Stimulated activated CD4-positive, alpha-beta T cell treated with anti-CD3 and anti-CD28 coated beads, Interleukin-1b, Interleukin-23, amount 100 ng/mL, for 24 hours (primary cell): ENCODE measurements around the gene RHOB.
"Not testable (repeated sequence)": the region's sequence is repeated elsewhere in the genome, so short reads cannot be mapped to it uniquely, and the experiment has no call there.

Source experiments
- DNase-seq, 4 experiments: peaks; one replicate each; pipeline ENCODE4 v3.0.0-alpha.2; 2020; ENCODE audit warnings: low read depth in 4 of 4, low spot score in 1 of 4

RHOB gene

GRCh38 chr2:20451761-20452499, 5.1 kb downstream of the RHOB start:
- DNase-seq = no peak

GRCh38 chr2:20452551-20452950, 5.7 kb downstream of the RHOB start:
- no peak for DNase-seq

GRCh38 chr2:20453087-20453486, 6.2 kb downstream of the RHOB start:
- no peak for DNase-seq

DNA sequence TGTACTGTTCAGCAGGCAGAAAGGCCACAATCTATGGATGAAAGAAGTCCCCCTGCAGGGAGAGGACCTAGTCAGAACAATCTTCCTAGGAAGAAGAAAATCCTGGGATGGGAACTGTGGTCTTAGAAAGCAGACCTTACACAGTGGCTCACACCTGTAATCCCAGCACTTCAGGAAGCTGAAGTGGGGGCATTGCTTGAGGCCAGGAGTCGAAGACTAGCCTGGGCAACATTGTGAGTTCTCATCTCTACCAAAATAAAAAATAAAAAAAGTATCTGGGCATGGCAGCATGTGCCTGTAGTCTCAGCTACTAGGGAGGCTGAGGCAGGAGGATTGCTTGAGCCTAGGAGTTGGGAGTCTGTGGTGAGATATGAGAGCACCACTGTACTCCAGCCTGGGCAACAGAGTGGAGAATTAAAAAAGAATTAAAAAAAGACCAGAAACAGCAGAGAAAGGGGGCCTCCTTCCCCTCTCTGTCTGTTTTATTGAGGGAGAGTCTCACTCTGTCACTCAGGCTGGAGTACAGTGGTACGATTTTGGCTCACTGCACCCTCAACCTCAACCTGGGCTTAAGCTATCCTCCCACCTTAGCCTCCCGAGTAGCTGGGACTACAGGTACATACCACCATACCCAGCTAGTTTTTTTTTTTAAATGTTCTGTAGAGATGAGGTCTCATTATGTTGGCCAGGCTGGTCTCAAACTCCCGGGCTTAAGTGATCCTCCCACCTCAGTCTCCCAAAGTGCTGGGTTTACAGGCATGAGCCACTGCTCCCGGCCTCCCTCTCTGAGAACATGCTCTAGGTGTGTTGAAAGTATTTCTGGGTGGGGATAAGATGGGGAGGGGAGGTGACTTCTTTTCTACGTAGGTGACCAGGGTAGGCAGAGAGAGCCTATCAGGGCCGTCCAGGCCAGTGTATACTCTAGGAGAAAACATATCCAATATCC, 7.4 kb downstream of the RHOB start:
- DNase-seq = no peak

DNA sequence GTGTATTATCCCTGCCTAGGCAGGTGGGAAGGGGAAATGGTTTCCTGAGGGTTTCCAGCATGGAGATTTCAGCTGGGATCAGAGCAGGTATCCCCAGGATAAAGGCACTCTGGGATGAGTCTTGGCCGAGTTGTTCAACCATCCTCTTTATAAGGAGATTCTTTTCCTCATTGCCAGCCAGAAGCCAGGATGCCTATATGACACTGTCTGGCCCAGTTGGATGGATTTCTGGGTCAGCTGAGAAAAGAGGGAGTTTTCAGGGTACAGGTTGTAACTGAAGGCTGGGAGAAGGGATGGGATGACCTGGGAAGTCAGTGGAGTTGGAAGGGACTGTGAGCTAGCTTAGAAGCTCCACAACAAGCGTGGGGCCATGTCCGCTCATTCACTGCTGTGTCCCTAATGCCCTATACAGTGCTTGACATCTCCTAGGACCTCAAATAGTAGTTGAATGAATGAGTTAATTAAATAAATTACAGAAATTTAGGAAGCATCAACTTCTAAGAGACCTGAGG, 8.3 kb downstream of the RHOB start:
- DNase-seq = no peak

DNA sequence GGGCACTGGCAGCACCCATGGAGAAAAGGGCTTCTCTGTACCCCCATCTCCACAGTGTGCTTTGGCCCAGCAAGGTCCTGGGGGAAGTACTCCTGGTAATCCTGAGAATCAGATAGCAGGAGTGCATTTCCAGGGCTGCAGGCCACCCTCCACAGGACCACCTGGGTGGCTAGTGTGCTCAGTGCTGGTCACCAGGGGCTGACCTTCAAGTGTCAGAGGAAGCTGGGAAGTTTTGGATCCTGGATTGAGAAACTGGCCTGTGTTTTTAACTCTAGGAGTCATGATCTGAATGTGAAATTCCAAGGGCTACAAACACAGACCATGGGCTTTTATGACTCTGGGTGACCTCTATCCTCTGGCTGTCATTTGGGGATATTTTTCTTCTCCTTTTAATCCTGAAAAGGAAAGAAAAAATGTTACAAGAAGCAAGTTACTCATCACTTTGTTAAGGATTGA, 9.3 kb downstream of the RHOB start:
- no peak for DNase-seq

DNA sequence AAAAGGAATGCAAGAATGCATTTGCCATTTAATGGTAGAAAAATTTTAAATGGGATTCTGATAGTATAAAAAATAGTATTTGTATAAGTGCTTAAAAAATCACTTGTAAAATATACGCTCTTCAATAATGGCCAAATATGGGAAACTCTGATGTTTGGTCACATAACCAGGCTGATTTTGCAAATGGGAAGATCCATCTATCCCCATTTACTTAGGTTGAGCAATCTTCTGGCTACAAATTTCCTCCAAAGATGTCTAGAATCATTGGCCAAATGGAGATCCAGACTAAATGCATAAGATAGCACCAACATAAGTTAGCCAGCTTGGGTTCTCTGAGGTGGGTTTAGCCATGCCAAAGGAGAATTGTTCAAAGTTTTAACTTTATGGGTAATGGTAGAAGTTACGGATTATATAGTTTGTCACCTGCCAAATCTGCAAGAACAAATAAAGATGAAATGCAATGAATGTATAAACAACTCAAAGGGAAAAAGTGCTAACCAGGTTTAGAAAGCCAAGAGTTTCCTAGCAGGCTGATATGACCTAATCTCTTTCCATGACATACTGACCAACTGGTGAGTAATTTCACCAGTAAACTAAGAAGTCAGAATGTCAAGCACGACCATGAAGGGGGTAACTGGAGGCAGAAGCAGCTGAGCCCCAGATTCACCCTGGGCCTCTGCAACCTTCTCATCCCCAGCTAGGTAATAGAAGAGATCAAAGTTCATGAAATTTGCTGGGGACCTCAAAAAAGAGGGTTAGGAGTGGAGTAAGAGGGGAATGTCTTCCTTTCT, 10.0 kb downstream of the RHOB start:
- DNase-seq = no peak

DNA sequence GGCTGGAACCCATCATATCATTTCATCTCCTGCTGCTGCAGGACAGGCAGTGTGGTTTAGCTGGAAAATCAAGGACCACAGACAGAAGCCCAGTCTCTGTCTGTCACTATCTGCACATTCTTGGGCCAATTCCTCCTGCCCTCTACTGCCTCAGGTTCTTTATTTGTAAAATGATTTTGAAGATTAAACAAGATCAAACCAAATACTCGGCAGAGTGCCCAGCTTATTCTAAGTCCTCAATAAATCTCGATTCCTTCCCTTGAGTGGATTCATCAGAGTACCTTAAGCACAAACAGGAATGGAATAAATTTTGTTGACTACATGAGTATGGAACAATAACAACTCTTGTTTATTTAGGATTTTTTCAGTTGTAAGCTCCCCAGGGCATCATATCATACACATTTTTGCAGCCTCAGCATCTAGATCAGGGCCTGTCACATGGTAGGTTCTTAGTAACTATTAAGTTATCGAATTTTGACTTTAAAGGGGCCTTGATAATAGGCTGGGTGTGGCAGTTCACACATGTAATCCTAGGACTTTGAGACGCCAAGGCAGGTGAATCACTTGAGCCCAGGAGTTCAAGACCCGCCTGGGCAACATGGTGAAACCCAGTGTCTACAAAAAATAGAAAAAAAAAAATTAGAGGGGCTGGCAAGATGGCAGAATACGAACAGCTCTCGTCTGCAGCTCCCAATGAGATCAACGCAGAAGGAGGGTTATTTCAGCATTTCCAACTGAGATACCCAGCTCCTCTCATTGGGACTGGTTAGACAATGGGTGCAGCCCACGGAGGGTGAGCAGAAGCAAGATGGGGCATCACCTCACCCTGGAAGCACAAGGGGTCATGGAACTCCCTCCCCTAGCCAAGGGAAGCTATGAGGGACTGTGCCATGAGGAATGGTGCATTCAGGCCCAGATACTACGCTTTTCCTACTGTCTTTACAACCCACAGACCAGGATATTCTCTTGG, 11.1 kb downstream of the RHOB start:
- DNase-seq = no peak

- DNase-seq = not testable (repeated sequence)
Observed at GRCh38 chr2:20458737-20459484, 12.0 kb downstream of the RHOB start.

DNA sequence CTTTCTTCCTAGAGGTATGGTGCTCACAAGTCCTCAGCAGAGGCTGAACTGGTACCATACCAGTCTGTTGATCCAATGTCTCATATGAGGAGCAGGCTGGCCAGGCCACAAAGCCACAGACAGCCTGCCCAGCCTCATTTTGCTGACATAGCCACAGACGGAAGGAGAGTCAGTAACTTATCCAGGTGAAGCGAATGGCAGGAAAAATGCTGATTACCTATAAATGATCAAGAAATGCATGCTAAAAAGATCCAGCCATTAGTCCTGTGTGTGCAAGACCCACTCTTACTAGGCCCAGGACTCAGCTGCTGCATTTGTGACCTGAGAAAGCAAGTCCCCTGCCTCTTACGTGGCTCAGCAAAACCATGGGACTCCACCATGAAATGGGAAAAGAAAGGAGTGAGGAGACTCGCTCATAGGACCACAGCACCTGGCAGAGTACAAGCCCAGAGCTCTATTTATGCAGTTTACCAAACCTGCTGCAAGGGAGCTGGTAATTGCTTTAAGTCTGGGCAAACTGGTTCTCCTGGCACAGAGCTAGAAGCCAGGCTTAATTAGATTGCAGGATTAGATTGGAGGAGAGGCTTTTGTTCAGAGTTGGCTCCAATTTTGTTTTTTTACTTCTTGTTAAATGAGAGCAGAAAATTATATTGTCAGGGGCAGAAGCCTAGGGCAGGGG, 19.0 kb downstream of the RHOB start:
- DNase-seq = no peak

DNA sequence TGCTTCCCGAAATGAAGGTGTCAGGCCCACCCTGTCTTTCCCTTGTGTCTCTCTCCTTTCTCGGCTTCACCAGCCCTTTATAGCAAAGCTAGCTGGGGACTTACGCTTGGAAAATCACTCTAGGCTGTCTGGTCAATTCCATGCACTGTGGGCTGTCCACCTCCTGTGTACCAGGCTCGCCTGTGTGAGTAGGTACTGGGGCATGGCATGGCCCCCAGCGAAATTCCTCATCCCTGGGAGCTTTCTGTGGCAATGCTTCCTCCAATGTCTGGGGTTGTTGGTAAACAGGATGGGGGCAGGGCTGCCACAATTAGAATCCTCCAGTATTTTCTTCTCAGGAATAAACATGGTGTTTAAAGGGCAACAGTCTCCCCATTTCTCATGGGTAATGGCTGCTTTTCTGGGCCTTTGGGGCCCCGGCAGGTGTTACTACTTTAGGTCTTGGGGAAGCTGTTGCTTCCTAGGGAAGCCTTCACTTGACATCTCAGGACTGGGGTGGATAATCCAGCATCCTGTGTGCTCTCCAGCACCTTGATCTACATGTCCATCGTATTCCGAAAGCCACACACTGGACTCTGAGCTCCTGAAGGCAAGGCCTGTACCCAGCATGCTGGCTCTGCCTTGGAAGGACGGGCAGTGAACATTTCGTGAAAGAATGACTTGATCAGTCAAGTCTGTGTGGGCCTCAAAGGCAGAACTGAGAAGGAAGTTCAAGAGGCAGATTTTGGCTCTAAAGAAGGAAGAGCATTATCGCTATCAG, 21.1 kb downstream of the RHOB start:
- no peak for DNase-seq

DNA sequence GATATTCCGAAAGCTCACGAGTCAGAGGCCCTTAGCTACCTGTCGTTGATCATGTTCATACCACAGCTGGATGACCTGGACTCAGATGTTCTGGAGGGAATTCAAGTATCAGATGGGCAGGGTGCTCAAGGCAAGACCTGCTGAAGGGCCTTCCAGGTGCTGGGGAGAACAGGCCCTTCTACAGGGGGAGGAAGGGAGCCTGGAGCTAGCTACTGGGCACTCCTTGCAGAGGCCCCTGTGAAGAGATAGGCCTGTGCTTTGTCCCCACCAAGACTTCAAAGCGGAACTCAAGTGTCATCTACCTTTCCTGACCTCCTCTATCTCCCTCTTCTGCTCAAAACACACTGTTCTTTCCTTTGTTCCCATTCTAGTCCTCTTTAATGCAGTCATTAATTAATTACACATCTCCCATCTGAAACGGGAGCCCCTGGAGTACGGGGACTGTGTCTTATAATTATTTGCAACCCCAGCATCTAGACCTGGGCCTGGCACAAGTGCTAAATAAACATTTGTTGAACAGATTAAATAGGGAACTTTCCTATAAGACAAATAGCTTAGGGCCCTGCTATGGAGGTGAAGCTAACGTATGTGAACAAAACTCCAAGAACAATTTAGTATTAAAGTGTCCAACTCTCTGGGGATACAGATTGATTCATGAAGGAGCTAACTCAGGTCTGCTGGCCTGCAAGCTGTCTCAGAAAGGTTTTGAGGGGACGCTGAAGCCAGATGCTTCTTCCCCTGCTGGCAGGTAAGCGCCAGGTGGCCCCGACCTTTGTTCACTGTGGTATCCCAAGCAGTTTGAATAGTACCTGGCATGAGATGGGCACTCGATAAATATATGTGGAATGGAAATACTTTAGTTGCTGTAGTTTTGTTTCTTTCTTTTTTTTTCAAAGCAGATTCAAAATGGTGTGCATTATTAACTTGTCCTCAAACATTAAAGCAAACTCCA, 22.0 kb downstream of the RHOB start:
- DNase-seq = no peak

DNA sequence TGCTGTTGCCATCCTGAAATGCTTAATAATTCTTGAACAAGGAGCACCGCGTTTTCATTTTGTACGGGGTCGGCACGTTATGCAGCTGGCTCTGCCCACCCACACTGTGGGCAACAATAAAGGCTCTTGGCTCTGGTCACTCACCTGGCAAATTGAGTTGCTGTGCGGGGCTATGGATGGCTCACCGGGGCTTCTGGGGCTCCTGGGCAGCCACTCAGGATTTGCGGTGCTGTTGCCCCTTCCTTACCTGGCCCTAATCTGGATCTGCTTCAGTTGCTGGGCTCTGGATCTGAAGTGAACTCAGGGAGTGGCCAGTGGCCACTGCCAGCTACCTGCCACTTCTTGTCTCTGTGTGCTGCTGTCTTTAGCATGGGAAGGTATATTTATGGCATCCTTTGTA, 22.7 kb downstream of the RHOB start:
- DNase-seq = no peak

DNA sequence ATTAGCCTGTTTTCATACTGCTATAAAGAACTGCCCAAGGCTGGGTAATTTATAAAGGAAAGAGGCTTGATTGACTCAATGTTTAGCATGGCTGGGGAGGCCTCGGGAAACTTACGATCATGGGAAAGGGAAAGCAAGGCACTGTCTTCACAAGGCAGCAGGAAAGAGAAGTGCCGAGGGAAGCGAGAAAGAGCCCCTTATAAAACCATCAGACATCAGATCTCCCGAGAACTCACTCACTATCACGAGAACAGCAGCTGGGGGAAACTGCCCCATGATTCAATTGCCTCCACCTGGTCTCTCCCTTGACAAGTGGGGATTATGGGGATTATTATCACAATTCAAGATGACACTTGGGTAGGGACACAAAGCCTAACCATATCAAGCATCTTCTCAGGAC, 23.3 kb downstream of the RHOB start:
- no peak for DNase-seq

- no peak for DNase-seq
Observed at GRCh38 chr2:20471148-20471547, 24.3 kb downstream of the RHOB start.

DNA sequence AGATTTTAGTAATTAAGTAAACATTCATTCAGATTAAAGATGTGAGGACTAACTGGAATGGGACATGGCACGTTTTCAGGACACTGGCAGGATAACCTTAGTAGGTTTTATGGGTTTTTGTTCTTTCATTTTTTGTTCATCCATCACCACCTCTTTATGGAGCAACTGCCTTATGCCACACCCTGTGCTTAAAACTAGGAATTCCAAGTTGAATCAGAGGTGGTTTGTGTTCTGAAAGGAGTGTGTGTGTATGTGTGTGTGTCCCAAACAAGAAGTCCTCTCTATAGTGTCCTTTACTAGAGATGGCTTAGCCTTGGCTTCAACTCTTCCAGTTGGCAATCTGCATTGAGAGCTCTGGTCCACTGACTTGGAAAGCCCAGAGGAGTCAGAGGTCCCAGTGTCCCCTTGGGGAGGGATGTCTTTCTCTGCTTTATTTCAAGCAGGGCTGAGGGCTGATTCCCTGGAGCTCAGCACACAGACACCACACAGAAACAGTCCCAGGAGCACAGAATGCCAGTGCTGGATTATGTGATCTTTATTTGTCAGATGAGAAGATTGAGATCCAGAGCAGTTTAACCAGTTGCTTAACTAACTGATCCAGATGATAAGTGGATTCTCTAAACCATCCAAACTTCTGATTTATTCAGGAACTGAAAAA, 25.2 kb downstream of the RHOB start:
- no peak for DNase-seq
